GM12864 (cell line): Measurements from ENCODE around the gene PRICKLE2.

Experiments used
- DNase-seq: peaks from one replicate; pipeline ENCODE4 v3.0.0-alpha.2; 2011; ENCODE audit warnings: low read depth
- H3K4me3 ChIP-seq: 2 replicates; pipeline ENCODE4 v1.5.1; 2011; ENCODE audit warnings: mild to moderate bottlenecking, low read depth, low read length, control low read depth
- TF ChIP-seq, protein P1 (sequence below): IDR thresholded peaks from 2 replicates; pipeline ENCODE4 v1.5.1; 2011; ENCODE audit warnings: low read depth, mild to moderate bottlenecking, moderate library complexity, low read length, control low read depth, inconsistent platforms; ENCODE audit errors: missing control alignments

PRICKLE2 gene

DNA sequence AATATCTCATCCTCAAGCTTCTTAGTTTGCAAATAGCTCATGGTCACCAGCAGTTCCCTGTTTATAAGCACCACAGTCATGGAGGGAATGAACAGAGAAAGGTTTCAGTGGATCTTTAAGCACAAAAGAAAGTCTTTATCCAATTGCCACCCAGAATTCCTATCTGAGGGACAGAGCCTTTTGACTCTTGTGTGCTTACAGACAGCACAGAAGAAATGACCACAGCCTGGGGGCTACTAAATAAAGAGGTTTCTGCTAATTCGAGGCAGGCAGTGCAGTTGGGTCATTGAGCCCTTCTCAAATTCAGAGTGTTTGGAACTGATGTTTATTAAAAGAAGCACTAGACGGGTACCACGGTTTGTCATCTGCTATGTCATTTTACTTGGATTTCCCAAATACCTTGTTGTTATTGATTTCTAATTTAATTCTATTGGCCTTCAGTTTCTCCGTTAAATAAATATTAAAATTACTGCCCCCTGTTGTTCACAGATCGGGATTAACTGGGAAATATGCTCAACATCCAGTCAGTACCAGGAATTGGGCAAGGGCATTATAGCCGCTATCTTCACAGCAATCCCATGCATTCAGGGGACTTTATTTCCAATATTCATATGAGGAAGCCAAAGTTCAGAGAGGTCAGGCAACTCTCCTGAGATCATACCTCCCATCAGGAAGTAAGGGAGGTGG lies 3.6 kb downstream of the PRICKLE2 start:
- DNase-seq: no peak
- TF ChIP-seq, protein P1, sequence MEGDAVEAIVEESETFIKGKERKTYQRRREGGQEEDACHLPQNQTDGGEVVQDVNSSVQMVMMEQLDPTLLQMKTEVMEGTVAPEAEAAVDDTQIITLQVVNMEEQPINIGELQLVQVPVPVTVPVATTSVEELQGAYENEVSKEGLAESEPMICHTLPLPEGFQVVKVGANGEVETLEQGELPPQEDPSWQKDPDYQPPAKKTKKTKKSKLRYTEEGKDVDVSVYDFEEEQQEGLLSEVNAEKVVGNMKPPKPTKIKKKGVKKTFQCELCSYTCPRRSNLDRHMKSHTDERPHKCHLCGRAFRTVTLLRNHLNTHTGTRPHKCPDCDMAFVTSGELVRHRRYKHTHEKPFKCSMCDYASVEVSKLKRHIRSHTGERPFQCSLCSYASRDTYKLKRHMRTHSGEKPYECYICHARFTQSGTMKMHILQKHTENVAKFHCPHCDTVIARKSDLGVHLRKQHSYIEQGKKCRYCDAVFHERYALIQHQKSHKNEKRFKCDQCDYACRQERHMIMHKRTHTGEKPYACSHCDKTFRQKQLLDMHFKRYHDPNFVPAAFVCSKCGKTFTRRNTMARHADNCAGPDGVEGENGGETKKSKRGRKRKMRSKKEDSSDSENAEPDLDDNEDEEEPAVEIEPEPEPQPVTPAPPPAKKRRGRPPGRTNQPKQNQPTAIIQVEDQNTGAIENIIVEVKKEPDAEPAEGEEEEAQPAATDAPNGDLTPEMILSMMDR: no peak
- H3K4me3 ChIP-seq: no peak overlapping the region

DNA sequence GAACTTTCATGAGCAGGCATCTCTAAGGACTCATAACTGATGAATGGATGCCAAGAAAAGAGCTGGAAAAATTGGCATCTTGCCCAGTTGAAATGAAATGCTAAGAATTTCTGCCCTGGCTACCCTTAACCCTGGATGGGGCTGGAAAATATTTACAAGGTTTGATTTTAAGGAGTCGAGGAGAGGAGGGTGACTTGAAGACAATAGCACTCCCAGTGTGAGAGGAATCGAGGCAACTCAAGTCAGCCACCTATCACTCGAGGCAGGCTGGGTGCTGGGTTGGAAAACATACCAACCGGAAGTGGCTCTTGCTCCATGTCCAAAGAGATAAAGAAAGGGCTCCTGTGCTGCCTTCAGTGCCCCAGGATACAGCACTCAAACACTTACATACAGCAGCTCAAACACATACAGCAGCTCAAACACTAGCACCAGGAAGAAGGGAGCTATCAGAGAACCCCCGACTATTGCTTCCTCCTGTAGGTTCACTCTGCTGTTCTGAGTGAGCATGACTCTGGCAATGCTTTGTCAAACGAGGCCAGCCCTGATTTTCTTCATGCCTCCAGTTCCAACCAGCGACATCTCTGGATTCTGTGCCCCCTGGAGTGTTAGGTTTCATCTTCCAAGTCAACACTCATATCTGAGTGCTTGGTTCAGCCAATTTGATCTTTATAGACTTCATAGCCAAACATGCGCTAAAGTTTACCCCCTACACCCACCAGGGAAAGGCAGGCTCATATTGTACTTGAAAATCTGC lies 4.9 kb downstream of the PRICKLE2 start:
- DNase-seq: no peak
- TF ChIP-seq, protein P1: no peak
- H3K4me3 ChIP-seq: no peak overlapping the region

DNA sequence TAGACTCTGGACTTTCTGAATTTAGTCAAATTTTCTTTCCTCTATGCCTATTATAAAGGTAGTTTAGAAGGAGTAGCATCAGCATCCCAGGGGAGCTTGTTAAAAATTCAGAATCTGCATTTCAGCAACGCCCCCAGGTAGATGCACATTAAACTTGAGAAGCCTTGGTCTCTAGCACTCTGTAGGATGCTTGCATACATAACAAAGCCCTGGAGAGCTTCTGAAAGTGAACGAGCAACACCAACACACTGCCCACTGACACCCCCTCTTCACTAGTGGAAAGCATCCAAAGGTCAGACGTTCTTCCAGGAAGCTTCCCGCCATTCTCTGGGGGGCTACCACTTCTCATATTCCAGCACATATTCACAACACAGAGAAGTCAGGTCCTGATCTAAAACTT lies 6.5 kb downstream of the PRICKLE2 start:
- no peak for DNase-seq
- TF ChIP-seq, protein P1: no peak
- no peak overlapping the region for H3K4me3 ChIP-seq

DNA sequence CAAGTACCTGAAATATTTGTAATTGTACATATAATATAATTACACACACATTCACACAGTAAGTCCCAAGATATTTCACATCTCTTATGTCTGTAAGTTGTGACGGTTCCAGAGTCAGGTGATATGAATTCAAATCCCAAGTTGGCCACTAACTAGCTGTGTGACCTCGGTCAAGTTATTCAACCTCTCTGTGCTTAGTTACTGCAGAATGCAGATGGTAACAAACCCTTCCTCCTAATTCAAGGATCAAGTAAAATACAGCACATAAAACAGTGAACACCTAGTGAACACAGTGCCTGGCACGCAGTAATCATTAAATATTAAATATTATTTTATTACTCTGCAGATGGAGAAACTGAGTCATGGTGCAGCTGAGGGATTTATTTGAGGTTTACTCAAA lies 6.9 kb downstream of the PRICKLE2 start:
- H3K4me3 ChIP-seq: no peak overlapping the region
- TF ChIP-seq, protein P1: no peak
- DNase-seq: no peak

DNA sequence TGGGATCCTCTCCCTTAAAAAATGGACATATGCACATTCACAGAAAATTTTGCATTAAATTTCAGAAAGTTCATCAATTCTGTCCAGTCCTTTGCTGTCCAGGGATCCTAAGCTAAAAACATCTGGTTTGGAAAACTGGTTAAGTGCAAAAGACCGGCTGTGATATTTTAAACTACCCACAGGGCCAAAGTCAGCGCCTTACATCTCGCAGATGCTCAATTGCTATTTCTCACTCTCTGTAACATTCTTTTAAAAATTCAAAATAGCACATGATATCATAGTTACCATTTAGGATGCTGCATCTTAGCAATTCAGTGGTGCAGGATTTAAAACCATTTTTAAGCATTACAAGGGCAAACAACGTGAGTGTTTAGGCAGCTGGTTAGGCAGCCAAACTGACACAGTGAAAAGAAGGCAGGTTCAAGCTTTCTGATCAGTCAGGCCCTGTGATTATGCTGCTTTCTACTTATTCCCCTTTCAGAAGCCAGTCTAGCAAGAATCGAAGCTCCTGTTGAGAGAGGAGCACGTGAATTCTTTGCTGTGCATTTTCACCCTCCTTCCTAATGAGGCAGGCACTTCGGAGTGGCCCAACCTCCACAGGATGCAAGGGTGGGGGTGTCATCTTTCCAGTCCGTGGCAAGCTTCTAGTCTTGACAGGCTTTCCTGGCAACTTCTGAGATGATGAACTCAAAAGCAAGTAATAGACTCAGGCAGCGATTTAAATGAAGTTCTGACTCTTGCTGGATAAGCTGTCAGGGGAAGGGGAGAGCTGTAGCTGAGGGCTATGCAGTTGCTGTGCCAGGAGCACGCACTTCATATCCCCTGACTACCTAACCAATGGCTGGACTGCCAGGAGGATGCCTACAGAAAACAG lies 8.8 kb downstream of the PRICKLE2 start:
- no peak for DNase-seq
- TF ChIP-seq, protein P1: no peak
- no peak overlapping the region for H3K4me3 ChIP-seq

DNA sequence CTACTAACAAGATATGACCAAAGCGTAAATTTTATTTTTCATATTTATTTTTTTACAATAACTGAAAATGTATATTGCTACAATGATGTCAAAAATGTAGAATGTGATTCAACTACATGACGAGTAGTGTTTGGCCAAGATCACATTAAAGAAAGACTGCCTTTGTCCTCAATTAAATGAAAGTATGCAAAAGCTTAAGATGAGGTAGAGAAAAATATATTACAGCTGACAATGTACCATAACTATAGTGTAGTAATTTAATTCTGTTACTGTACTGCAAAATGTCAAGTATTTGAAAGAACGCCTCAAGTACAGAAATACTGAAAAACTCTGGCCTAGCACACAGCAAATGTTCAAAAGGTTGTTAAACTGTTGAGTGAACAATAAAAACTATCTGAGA lies 9.7 kb downstream of the PRICKLE2 start:
- no peak overlapping the region for H3K4me3 ChIP-seq
- TF ChIP-seq, protein P1: no peak
- DNase-seq: no peak
